Panc1 (cell line): ENCODE results near the gene AOAH.

Experiments used
- POLR2AphosphoS5 ChIP-seq: IDR thresholded peaks from 2 replicates; pipeline ENCODE4 v1.6.1; 2012; ENCODE audit warnings: mild to moderate bottlenecking, low read depth, low read length, moderate library complexity
- SIN3A ChIP-seq: IDR thresholded peaks from 2 replicates; pipeline ENCODE4 v1.6.1; 2012; ENCODE audit warnings: low read depth, mild to moderate bottlenecking, low read length, moderate library complexity, borderline replicate concordance; ENCODE audit not compliant: insufficient read depth
- TCF7L2 ChIP-seq: IDR thresholded peaks from 2 replicates; pipeline ENCODE4 v1.6.1; 2011; ENCODE audit warnings: mild to moderate bottlenecking, low read depth, low read length, inconsistent platforms
- TF ChIP-seq, protein P1 (sequence below): fragments of 450-650 bp; IDR thresholded peaks from 2 replicates; pipeline ENCODE4 v1.5.1; 2017; ENCODE audit warnings: mild to moderate bottlenecking

DNA sequence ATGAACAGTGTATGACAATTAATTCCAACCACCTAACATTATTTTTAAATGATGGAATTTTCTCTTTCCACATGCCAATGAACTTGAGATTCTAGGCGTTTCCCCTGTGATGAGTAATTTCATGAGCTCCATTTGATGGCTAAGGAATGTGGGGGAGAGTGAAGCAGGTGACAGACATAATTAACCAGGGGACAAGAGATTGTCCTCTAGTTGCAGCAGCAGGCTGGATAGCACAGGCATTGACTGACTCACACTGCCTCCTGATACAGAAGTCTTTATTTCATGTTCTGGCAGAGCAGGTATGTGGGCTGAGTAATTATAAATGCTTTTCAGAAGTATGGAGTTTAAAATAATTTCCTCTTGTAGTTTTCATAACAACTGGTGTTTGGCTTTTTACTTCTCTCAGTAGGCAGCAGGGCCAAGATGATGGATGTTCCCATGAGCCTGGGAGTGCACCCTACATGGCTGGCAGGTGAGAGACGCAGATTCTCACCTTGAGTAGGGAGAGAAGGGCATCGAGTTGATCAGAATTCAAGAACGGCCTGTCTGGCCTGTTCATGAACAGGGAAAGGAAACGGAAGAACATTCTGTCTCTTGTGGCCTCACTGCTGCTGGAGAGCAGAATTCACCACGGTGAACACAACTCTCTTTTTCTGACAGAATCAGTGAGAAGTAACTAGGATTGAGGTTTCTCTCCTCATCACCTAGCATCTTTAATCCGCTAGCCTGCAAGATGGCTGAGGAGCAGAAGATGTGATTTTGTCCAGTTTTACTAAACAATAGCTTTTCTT, 118.8 kb downstream of the AOAH start:
- TF ChIP-seq, protein P1, sequence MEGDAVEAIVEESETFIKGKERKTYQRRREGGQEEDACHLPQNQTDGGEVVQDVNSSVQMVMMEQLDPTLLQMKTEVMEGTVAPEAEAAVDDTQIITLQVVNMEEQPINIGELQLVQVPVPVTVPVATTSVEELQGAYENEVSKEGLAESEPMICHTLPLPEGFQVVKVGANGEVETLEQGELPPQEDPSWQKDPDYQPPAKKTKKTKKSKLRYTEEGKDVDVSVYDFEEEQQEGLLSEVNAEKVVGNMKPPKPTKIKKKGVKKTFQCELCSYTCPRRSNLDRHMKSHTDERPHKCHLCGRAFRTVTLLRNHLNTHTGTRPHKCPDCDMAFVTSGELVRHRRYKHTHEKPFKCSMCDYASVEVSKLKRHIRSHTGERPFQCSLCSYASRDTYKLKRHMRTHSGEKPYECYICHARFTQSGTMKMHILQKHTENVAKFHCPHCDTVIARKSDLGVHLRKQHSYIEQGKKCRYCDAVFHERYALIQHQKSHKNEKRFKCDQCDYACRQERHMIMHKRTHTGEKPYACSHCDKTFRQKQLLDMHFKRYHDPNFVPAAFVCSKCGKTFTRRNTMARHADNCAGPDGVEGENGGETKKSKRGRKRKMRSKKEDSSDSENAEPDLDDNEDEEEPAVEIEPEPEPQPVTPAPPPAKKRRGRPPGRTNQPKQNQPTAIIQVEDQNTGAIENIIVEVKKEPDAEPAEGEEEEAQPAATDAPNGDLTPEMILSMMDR, result no peak
- TF ChIP-seq POLR2AphosphoS5 (no peak), TCF7L2 (no peak), SIN3A (no peak)
